ENCODE measurements around the gene NECTIN1. TPM values are rescaled to one million over a fixed set of nuclear protein-coding genes. Genes with fewer than 3 reads are reported as not detected.

NECTIN1 gene
- total RNA-seq, 6 experiments from 2014 or later = 4.3 to 8.4 (median 6.1) TPM

- H3K36me3 ChIP-seq = no peaks in the 10 kb centered on the region
- no peak for TF ChIP-seq POLR2A (IDR thresholded peaks at IDR 0.05)
- TF ChIP-seq CTCF (IDR thresholded peaks at IDR 0.05) = no peak
- ATAC-seq (no peak), DNase-seq (no peak)
- H3K4me1 ChIP-seq = no peaks in the 10 kb centered on the region
- H3K9me3 ChIP-seq = no peaks in the 10 kb centered on the region
- WGBS (ENCODE audit: insufficient coverage, low coverage, low lambda C conversion rate, missing lambda C conversion rate) = 89% methylated on average over 5 of the region's 7 CpGs
- H3K27ac ChIP-seq = no peak overlapping the region
- H3K27me3 ChIP-seq = no peaks in the 10 kb centered on the region
- intact Hi-C loops (cut with DNase I) = no loop called here
- no peak overlapping the region for H3K4me3 ChIP-seq
Measured at GRCh38 chr11:119679346-119679745, 49.7 kb downstream of the NECTIN1 start.

- 87% methylated on average over 3 of the region's 21 CpGs for WGBS (ENCODE audit: insufficient coverage, low coverage, low lambda C conversion rate, missing lambda C conversion rate)
- intact Hi-C loops (cut with DNase I) = no loop called here
- H3K36me3 ChIP-seq = no peaks in the 10 kb centered on the region
- H3K27ac ChIP-seq = no peak overlapping the region
- no peak for TF ChIP-seq CTCF (IDR thresholded peaks at IDR 0.05)
- no peak for TF ChIP-seq POLR2A (IDR thresholded peaks at IDR 0.05)
- DNase-seq (no peak), ATAC-seq (no peak)
- H3K4me1 ChIP-seq = no peaks in the 10 kb centered on the region
- H3K4me3 ChIP-seq = no peak overlapping the region
- H3K27me3 ChIP-seq = no peaks in the 10 kb centered on the region
- no peaks in the 10 kb centered on the region for H3K9me3 ChIP-seq
Measured at GRCh38 chr11:119678351-119678750, 50.6 kb downstream of the NECTIN1 start.

- H3K27me3 ChIP-seq = no peaks in the 10 kb centered on the region
- H3K27ac ChIP-seq = no peak overlapping the region
- no peaks in the 10 kb centered on the region for H3K9me3 ChIP-seq
- H3K4me1 ChIP-seq = no peaks in the 10 kb centered on the region
- H3K36me3 ChIP-seq = no peaks in the 10 kb centered on the region
- ATAC-seq (no peak), DNase-seq (no peak)
- 100% methylated on average over 3 of the region's 9 CpGs for WGBS (ENCODE audit: insufficient coverage, low coverage, low lambda C conversion rate, missing lambda C conversion rate)
- intact Hi-C loops (cut with DNase I) = no loop called here
- TF ChIP-seq CTCF (IDR thresholded peaks at IDR 0.05) (no peak), POLR2A (IDR thresholded peaks at IDR 0.05) (no peak)
- no peak overlapping the region for H3K4me3 ChIP-seq
Measured at GRCh38 chr11:119677840-119678239, 51.2 kb downstream of the NECTIN1 start.

GRCh38 chr11:119676461-119677020, 52.5 kb downstream of the NECTIN1 start:
- TF ChIP-seq POLR2A (IDR thresholded peaks at IDR 0.05) (no peak), CTCF (IDR thresholded peaks at IDR 0.05) (no peak)
- ATAC-seq (no peak), DNase-seq (no peak)
- H3K4me1 ChIP-seq = no peaks in the 10 kb centered on the region
- H3K4me3 ChIP-seq = no peak overlapping the region
- no peaks in the 10 kb centered on the region for H3K9me3 ChIP-seq
- no peaks in the 10 kb centered on the region for H3K36me3 ChIP-seq
- no peak overlapping the region for H3K27ac ChIP-seq
- intact Hi-C loops (cut with DNase I) = no loop called here
- no peaks in the 10 kb centered on the region for H3K27me3 ChIP-seq
- 94% methylated on average over 5 of the region's 10 CpGs for WGBS (ENCODE audit: insufficient coverage, low coverage, low lambda C conversion rate, missing lambda C conversion rate)

Measured in right lobe of liver (tissue), 6 donors.